ENCODE results near the gene GALNTL6.

DNA sequence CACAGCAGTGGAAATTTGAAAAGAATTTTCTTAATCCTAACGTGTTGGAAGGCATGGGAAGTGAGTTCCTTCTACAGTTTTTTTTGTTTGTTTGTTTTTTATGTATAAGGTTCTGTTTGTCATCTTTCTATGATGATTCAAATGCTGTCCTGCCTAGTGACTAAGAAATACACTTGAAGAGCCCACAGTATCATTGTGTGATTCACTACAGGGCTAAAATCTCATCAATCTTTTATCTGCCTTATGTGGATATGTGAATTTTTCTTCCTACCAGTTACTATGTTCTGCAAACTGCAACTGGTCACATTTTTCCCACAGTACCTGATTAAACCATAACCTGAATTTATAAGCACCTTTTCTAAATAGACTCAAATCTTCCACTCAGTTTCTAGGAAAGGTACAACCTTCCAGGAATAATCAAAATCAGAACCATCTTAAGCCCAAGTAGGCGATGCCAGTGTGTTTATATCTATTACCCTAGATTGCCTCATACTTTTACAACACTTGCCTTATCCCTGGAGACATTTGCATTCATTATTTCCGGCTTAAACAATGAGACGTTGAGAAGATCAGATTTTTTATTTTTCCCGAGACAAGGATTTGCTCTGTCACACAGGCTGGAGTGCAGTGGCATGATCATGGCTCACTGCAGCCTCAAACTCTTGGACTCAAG lies 1140.8 kb downstream of the GALNTL6 start:
- TF ChIP-seq, protein P1, sequence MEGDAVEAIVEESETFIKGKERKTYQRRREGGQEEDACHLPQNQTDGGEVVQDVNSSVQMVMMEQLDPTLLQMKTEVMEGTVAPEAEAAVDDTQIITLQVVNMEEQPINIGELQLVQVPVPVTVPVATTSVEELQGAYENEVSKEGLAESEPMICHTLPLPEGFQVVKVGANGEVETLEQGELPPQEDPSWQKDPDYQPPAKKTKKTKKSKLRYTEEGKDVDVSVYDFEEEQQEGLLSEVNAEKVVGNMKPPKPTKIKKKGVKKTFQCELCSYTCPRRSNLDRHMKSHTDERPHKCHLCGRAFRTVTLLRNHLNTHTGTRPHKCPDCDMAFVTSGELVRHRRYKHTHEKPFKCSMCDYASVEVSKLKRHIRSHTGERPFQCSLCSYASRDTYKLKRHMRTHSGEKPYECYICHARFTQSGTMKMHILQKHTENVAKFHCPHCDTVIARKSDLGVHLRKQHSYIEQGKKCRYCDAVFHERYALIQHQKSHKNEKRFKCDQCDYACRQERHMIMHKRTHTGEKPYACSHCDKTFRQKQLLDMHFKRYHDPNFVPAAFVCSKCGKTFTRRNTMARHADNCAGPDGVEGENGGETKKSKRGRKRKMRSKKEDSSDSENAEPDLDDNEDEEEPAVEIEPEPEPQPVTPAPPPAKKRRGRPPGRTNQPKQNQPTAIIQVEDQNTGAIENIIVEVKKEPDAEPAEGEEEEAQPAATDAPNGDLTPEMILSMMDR (IDR thresholded peaks at IDR 0.05; ENCODE audit: insufficient read depth, low read length, poor library complexity, severe bottlenecking), result no peak
- TF ChIP-seq EZH2phosphoT487 (conservative IDR thresholded peaks at IDR 0.05; ENCODE audit: low read length), result no peak
